ENCODE data around the gene VPS52. TPM values are rescaled to one million over a fixed set of nuclear protein-coding genes. Genes with fewer than 3 reads are reported as not detected.

Gene VPS52
- total and polyA plus RNA-seq, 9 of the 15 experiments (the other 6 are each of a cell fraction or from before 2014, with no cell fraction given), result 24.4 to 103 (median 40.2) TPM

DNA sequence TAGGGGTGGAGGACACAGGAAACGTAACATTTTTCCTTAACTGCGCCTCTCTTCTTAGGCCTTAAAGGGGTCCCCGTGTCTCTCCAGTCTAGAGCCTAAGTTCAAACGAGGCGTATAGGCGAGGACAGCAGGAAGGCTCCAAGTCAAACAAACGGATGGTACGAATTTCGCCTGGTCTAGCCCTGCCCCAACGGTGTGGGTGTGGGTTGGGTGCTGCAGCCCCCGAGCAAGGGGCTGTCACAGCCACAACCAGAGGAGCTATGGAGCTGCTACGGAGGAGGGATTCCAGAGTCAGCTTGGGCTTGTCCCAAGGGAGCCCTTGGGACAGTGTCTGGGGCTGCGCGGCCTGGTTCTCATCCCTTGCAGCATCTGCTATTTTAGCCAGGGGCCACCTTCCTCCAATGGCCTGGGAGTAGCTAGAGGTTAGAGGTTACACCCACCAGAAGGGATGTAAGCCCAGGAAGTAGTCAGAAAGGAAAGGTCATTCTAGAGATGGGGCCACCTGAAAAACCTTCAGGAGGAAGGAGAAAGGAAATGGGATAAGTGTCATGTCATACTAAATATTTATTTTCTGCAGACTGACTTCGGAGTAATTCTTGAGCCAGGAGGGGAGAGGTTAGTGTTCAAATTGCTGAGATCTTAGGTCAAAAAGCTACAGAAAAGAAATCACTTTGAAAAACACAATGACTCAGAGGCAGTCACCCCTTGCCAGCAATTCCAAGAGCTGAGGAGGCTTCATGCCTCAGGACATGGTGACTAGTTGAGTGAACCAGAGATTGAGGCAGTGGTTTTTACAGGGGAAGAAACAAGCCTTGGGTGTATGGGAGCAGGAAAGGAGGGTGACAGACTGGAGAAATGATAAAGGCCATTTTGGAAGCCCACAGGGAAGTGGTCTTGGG, 21.7 kb downstream of the VPS52 start (continued):
- TF ChIP-seq, protein P1, sequence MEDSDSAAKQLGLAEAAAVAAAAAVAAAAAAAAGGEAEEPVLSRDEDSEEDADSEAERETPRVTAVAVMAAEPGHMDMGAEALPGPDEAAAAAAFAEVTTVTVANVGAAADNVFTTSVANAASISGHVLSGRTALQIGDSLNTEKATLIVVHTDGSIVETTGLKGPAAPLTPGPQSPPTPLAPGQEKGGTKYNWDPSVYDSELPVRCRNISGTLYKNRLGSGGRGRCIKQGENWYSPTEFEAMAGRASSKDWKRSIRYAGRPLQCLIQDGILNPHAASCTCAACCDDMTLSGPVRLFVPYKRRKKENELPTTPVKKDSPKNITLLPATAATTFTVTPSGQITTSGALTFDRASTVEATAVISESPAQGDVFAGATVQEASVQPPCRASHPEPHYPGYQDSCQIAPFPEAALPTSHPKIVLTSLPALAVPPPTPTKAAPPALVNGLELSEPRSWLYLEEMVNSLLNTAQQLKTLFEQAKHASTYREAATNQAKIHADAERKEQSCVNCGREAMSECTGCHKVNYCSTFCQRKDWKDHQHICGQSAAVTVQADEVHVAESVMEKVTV (CRISPR knock-in tag; IDR thresholded peaks at IDR 0.05), result no peak
- TF ChIP-seq ZNF274 (IDR thresholded peaks at IDR 0.05; ENCODE audit: borderline replicate concordance, low read depth, low read length), result no peak
- no peak for TF ChIP-seq TCF7 (IDR thresholded peaks at IDR 0.05; ENCODE audit: borderline replicate concordance)
- TF ChIP-seq, protein P2, sequence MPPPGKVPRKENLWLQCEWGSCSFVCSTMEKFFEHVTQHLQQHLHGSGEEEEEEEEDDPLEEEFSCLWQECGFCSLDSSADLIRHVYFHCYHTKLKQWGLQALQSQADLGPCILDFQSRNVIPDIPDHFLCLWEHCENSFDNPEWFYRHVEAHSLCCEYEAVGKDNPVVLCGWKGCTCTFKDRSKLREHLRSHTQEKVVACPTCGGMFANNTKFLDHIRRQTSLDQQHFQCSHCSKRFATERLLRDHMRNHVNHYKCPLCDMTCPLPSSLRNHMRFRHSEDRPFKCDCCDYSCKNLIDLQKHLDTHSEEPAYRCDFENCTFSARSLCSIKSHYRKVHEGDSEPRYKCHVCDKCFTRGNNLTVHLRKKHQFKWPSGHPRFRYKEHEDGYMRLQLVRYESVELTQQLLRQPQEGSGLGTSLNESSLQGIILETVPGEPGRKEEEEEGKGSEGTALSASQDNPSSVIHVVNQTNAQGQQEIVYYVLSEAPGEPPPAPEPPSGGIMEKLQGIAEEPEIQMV (tag; conservative IDR thresholded peaks at IDR 0.05; ENCODE audit: low read depth), result no peak
- TF ChIP-seq, protein P3, sequence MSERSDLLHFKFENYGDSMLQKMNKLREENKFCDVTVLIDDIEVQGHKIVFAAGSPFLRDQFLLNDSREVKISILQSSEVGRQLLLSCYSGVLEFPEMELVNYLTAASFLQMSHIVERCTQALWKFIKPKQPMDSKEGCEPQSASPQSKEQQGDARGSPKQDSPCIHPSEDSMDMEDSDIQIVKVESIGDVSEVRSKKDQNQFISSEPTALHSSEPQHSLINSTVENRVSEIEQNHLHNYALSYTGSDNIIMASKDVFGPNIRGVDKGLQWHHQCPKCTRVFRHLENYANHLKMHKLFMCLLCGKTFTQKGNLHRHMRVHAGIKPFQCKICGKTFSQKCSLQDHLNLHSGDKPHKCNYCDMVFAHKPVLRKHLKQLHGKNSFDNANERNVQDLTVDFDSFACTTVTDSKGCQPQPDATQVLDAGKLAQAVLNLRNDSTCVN (CRISPR knock-in tag; IDR thresholded peaks at IDR 0.05), result no peak
- TF ChIP-seq SMARCC2 (IDR thresholded peaks at IDR 0.05; ENCODE audit: low read depth), result peak; percentile 63; the same call in 1 of the 2 replicates
- TF ChIP-seq POLR2A (conservative IDR thresholded peaks at IDR 0.05), result no peak; the same call in 1 of the 2 replicates
- peak; percentile 28 for TF ChIP-seq SAP30 (IDR thresholded peaks at IDR 0.05; ENCODE audit: borderline replicate concordance, insufficient read depth, low read depth, low read length, poor library complexity, severe bottlenecking)
- TF ChIP-seq, protein P4, sequence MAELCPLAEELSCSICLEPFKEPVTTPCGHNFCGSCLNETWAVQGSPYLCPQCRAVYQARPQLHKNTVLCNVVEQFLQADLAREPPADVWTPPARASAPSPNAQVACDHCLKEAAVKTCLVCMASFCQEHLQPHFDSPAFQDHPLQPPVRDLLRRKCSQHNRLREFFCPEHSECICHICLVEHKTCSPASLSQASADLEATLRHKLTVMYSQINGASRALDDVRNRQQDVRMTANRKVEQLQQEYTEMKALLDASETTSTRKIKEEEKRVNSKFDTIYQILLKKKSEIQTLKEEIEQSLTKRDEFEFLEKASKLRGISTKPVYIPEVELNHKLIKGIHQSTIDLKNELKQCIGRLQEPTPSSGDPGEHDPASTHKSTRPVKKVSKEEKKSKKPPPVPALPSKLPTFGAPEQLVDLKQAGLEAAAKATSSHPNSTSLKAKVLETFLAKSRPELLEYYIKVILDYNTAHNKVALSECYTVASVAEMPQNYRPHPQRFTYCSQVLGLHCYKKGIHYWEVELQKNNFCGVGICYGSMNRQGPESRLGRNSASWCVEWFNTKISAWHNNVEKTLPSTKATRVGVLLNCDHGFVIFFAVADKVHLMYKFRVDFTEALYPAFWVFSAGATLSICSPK (IDR thresholded peaks at IDR 0.05; ENCODE audit: borderline replicate concordance), result peak; percentile 70; the same call in 1 of the 2 replicates
- no peak for TF ChIP-seq KAT2B (IDR thresholded peaks at IDR 0.05; ENCODE audit: low read depth, low read length)
- no peak; the same call in 1 of the 2 replicates for TF ChIP-seq TOE1 (IDR thresholded peaks at IDR 0.05; ENCODE audit: borderline replicate concordance)
- TF ChIP-seq TOE1 (CRISPR knock-in tag; IDR thresholded peaks at IDR 0.05; ENCODE audit: borderline replicate concordance, low read depth), result no peak
- TF ChIP-seq NUFIP1 (IDR thresholded peaks at IDR 0.05; ENCODE audit: partially characterized antibody), result no peak
- no peak for TF ChIP-seq EZH2 (IDR thresholded peaks at IDR 0.05; ENCODE audit: borderline replicate concordance, low read depth, low read length)
- TF ChIP-seq KLF16 (IDR thresholded peaks at IDR 0.05), result no peak
- no peak for TF ChIP-seq SAFB (IDR thresholded peaks at IDR 0.05; ENCODE audit: borderline replicate concordance, low read depth, low read length)
